ENCODE results near the gene TFF2. TPM values are rescaled to one million over a fixed set of nuclear protein-coding genes. Genes with fewer than 3 reads are reported as not detected.

Gene TFF2
- not detected in 2 replicates for total RNA-seq

GRCh38 chr21:42350927-42351426 is at the start of gene TFF2:
Gene TFF2, minus strand, starts transcription at chr21:42350994. Its CDS starts 37 bp downstream, at chr21:42350957.

GRCh38 chr21:42395905-42396651 is 45.3 kb upstream of the TFF2 start, which contains the start of gene TMPRSS3:
Gene TMPRSS3, minus strand, starts transcription at chr21:42396052. Its CDS starts 635 bp downstream, at chr21:42395417.

DNA sequence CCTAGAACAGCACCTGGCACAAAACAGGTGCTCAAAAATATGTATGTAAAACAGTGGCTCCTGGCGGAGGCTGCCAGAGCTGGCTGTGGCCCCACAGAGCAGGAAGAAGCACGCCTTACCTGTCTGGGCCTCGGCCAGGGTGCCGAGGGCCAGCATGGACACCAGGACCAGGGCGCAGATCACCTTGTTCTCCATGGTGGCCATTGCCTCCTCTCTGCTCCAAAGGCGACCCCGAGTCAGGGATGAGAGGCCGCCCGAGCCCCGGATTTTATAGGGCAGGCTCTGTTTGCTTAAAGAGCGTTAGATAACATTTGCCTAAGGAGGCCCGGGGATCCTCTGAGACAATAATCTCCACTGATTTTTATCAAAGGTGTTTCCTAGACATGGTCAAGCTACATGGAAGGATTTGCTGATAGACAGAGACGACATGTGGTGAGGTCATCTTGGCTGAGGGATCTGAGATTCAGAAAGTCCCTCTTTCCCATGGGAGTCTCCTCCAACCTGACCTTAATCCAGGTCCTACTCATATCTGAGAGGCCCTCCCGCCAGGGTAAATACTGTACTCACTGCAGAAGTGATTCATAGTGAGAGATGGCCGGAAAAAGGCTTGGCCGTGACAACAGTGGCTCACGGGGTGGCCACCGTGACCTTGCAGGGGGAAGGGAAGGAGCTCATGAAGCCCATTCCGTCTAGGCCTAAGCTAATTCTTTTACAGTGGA is 15.7 kb upstream of the TFF2 start, which contains the start of gene TFF1:
TSS of gene TFF1 (minus strand) at position 244 of the 719 bp plus-strand sequence. CDS start at position 204, 40 bp downstream.

DNA sequence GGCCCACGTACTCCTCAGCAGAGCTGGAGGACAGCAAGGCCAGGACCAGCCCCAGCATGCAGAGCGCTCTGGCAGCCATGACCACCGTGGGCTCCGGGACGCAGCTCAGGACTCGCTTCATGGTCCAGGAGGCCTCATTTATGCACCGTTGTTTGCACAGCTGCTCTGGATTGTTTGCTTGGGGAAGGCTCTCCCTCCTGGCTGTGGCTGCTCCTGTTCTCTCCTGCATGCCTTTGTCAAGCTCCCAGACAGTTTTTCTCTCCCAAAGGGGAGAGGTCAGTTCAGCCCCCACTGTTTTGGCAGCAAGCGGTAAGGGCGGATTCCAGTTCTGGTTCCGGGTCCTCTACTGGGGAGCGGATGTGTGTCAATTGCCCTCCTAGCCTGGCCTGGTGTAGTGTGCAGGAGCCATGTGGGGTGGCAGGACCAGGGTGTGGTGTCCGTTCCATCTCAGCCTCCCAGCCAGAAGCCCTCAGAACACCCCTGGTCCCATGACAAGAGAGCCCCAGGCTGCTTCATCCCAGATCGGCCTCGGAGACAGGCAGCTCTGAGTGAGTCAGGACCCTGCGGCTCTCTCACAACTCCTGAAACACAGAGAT is 35.4 kb downstream of the TFF2 start, which contains the start of gene TFF3:
TSS of gene TFF3 (minus strand) at position 114 of the 596 bp plus-strand sequence. CDS start at position 79, 35 bp downstream.

Other genes starting within 250 kb of the TFF2 start
- 2.9 TPM in 1 of 2 replicates, not detected in the other for gene ABCG1, start 131.9 kb downstream of the TFF2 start, total RNA-seq
- 1.1 and 1.4 TPM in 2 replicates for gene TFF3, start 35.6 kb downstream of the TFF2 start, total RNA-seq
- gene TFF1, start 15.5 kb upstream of the TFF2 start, total RNA-seq: 0.49 TPM in 1 of 2 replicates, not detected in the other
- not detected in 2 replicates for gene TMPRSS3, start 45.1 kb upstream of the TFF2 start, total RNA-seq
- not detected in 2 replicates for gene UBASH3A, start 52.9 kb upstream of the TFF2 start, total RNA-seq
- 0.38 TPM in 1 of 2 replicates, not detected in the other for gene RSPH1, start 145.2 kb upstream of the TFF2 start, total RNA-seq
- 7.3 and 13.6 TPM in 2 replicates for gene SLC37A1, start 162.9 kb upstream of the TFF2 start, total RNA-seq